ENCODE results near the gene CDR2L.
"Not testable (repeated sequence)": the region's sequence is repeated elsewhere in the genome, so short reads cannot be mapped to it uniquely, and the experiment has no call there.

The CDR2L gene

DNA sequence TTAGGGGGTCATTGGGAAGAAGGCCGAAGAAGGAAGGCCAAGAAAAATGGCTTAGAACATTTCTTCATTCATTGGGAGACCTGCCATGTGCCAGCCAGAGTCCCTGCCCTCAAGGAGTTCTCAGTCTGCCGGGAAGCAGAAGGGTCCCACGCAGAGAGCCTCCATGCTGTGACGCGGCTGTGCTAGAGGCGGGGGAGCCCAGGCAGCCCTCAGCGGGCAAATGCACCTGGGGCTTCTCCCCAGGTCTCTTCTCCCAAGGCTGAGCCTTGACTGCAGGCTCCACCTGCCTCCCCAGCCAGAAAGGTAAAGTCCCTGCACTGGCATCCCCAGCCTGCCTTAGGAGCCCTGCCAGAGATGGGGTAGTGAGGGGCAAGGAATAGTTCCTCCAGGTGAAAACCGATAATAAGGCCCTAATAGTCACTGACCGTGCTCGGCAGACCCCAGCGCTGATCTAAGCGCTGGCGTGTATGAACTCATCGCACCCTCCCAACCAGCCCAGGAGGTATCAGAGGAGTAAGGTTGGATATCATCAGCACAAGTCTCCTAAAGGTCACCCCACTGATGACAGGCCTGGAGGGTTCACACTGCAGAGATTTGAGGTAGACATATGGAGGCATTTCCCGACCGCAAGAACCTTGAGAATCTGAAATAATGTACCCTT is 6.0 kb upstream of the CDR2L start:
- DNase-seq (ENCODE audit: low spot score) = no peak
- FAIRE-seq = no peak

DNA sequence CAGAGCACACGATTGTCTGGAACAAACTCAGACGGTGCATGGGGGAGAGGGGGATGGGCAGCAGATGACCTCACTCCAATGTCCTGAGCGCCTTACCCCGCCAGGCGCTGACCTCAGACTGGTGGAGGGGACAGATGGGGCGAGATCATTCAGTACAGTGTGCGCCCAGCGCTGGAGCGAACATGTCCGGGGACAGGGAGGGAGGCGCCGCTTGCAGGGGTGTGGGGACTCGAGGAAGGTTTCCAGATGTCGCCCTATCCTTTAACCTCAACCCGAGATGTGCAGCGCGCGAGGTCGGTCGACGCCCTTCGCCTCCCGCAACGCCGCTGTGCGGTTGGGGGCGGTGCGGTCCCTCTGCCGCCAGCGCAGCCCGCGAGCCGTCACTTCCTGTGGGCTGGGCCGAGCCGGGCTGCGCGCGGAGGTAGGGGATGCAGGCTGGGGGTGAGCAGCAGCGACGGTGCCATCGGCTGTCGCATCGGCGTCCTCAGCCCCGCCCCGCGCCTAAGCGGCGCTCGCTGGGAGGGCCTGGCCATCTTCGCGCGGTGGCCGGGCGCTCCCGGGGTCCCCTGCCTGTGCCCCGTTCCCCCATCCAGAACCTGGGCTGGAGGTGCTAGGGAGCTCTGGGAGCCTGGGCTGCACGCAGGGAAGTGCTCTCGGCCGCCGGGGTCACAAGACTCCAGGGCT is 5.3 kb upstream of the CDR2L start:
- DNase-seq (ENCODE audit: low spot score) = peak; percentile 69
- FAIRE-seq = no peak

GRCh38 chr17:74982663-74983313 is 4.6 kb upstream of the CDR2L start:
- not testable (repeated sequence) for FAIRE-seq
- DNase-seq (ENCODE audit: low spot score) = peak; percentile 5

DNA sequence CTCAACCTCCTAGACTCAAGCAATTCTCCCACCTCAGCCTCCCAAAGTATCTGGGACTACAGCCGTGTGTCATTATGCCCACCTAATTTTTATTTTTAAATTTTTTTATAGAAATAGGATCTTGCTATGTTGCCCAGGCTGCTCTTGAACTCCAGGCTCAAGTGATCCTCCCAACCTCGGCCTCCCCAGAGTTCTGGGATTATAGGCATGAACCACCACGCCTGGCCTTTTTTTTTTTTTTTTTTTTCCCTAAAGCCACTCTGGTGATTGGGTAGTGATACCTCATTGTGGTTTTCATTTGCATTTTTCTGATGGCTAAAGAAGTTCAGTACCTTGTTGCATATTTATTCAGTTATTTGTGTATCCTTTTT is 1.2 kb upstream of the CDR2L start:
- DNase-seq (ENCODE audit: low spot score) (no peak), FAIRE-seq (no peak)

- FAIRE-seq (no peak), DNase-seq (ENCODE audit: low spot score) (peak; percentile 44)
These were observed 678 bp downstream of the CDR2L start for GRCh38 chr17:74987909-74988711.

DNA sequence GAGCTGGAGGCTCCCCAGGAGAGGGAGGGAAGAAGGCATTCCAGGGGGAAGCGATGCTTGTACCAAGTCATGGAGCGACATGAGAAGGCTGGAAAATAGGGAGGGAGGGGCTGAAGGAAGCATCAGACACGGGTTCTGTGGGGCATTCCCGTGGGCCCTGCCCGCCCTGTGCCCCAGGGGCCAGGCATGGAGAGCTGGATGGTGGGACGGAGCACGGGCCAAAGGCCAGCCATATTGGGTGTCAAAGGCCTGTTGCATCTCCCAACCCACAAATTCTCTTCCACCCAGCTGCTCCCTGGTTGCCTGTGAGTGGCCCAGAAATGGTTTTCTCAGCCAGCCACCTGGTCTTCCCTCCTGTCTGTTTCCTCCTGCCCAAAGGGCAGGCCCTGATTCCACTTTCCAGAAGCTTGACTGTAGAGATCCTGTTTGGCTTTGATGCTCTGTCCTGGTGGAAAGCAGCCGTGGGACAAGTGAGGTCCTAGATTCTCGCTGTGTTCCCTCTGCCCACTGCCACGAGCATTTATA is 3.2 kb downstream of the CDR2L start:
- no peak for DNase-seq (ENCODE audit: low spot score)
- FAIRE-seq = no peak

GRCh38 chr17:74992223-74992622 is 4.8 kb downstream of the CDR2L start:
- FAIRE-seq (no peak), DNase-seq (ENCODE audit: low spot score) (no peak)

DNA sequence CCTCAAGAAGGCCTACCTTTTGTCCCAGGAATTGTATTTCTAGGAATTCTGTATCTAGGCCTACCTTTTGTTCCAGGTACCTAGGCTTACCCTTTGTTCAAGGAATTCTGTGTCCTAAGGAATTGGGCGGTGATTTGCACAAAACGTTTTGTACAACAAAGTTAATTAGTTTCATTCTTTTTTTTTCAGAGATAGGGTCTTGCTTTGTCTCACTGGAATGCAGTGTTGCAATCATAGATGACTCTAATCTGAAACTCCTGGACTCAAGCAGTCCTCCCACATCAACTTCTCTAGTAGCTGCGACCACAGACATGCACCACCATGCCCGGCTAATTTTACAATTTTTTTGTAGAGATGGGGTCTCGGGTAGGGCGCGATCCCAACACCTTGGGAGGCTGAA is 7.0 kb downstream of the CDR2L start:
- DNase-seq (ENCODE audit: low spot score) (no peak), FAIRE-seq (no peak)

GRCh38 chr17:74995847-74996246 is 8.4 kb downstream of the CDR2L start:
- DNase-seq (ENCODE audit: low spot score) (no peak), FAIRE-seq (no peak)

GRCh38 chr17:74998783-74999182 is 11.4 kb downstream of the CDR2L start:
- no peak for FAIRE-seq

DNA sequence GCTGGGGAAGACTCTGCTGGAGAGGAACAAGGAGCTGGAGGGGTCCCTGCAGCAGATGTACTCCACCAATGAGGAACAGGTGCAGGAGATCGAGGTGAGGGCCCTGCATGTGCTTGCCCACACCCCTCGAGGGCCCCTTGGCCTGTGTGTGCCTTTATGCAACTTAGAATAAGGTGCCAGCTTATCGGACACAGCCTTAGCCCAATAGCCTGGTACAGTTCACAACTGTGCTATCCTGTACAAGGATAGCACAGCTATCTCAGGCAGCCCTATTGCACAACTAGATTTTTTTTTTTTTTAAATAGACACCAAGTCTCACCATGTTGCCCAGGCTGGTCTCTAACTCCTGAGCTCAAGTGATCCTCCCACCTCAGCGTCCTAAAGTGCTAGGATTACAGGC is 12.1 kb downstream of the CDR2L start:
- no peak for DNase-seq (ENCODE audit: low spot score)
- no peak for FAIRE-seq

More at GRCh38 chr17:74998783-74999182, 11.4 kb downstream of the CDR2L start:
- no peak for DNase-seq (ENCODE audit: low spot score)

GRCh38 chr17:75001915-75002843 is 14.7 kb downstream of the CDR2L start:
- FAIRE-seq = no peak

DNA sequence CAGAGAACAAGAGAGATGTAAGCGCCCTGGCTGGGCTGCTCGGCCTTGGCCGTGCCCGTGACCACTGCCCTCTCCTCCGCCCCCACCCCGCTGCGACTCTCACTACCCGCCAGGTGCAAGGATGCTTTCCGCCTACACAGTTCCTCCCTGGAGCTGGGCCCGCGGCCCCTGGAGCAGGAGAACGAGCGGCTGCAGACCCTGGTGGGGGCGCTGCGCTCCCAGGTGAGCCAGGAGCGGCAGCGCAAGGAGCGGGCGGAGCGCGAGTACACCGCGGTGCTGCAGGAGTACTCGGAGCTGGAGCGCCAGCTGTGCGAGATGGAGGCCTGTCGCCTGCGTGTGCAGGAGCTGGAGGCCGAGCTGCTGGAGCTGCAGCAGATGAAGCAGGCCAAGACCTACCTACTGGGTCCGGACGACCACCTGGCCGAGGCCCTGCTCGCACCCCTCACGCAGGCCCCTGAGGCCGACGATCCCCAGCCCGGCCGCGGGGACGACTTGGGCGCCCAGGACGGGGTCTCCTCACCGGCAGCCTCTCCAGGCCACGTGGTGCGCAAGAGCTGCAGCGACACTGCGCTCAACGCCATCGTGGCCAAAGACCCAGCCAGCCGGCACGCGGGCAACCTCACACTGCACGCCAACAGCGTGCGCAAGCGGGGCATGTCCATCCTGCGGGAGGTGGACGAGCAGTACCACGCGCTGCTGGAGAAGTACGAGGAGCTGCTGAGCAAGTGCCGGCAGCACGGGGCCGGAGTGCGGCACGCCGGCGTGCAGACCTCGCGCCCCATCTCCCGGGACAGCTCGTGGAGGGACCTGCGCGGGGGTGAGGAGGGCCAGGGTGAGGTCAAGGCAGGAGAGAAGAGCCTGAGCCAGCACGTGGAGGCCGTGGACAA is 15.9 kb downstream of the CDR2L start:
- DNase-seq (ENCODE audit: low spot score) (no peak), FAIRE-seq (no peak)

More at GRCh38 chr17:75001915-75002843, 14.7 kb downstream of the CDR2L start:
- no peak for DNase-seq (ENCODE audit: low spot score)

GRCh38 chr17:75003957-75004355 is 16.5 kb downstream of the CDR2L start:
- no peak for FAIRE-seq

DNA sequence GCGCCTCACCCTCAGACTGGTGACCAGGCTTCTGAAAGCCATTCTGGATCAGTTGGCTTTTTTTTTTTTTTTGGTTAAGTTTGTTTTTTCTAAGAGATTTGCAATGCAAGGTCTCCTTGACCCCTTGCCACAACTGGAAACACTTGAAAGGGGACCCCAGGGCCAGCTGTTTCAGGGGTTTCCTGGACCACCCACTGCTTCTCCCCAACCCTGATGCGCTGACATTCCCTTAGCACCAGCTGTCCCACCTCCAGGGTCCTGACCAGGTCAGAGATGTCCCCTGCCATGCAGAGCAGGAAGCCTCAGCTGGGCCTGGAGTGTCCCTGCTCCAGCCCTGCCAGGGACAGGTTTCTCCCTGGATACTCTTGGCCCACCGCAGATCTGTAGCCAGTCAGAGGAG is 16.9 kb downstream of the CDR2L start:
- DNase-seq (ENCODE audit: low spot score) (no peak), FAIRE-seq (no peak)

More at GRCh38 chr17:75003957-75004355, 16.5 kb downstream of the CDR2L start:
- DNase-seq (ENCODE audit: low spot score) = no peak

DNA sequence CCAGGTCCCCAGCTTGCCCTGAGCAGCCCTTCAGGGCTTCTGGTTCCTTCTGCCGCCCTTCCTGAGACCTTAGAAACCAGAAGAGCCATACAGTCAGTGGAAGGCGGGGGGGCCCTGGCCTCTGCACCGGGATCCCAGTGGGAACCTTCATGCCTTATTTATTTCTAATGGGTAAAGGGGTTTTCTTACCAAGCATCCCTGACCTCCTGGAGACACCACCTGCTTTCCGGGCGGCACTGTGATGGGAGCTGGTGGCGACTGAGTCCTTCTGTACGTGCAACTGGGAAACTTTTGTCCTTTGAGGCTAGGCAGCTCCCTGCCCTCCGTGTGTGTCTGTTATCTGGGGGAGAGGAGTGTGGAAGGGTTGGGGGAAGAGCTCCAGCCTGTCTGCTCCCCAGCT is 17.9 kb downstream of the CDR2L start:
- DNase-seq (ENCODE audit: low spot score) (no peak), FAIRE-seq (no peak)

DNA sequence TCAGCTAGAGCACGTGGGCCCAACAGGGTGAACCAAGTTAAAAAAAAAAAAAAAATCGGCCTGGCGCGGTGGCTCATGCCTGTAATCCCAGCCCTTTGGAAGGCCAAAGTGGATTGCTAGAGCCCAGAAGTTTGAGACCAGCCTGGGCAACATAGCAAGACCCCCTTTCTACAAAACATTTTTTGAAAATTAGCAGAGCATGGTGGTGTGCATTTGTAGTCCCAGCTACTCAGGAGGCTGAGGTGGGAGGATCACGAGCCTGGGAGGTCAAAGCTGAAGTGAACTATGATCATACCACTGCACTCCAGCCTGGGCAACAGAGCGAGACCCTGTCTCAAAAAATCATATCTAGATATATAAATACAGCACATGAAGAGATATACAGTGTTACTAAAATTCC is 18.7 kb downstream of the CDR2L start:
- DNase-seq (ENCODE audit: low spot score); FAIRE-seq: not testable (repeated sequence)

DNA sequence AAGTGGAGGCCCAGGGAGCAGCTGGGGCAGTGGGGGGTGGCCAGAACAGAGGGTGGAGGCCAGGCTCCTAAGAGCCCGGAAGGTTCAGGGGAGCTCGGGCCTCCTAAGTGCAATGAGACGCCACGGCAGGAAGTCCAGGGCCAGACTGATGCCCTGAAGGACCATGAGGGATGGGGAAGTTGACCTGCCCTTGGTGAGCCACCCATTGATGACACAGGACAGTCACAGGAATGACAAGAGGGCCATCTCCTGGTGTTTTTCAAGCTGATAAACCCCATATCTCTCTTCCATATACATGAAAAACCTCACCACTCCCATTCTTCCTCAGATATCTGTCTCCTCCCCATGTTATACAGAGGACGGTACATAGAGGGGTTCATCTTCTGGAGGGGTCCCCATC is 19.2 kb downstream of the CDR2L start:
- FAIRE-seq (no peak), DNase-seq (ENCODE audit: low spot score) (no peak)

DNA sequence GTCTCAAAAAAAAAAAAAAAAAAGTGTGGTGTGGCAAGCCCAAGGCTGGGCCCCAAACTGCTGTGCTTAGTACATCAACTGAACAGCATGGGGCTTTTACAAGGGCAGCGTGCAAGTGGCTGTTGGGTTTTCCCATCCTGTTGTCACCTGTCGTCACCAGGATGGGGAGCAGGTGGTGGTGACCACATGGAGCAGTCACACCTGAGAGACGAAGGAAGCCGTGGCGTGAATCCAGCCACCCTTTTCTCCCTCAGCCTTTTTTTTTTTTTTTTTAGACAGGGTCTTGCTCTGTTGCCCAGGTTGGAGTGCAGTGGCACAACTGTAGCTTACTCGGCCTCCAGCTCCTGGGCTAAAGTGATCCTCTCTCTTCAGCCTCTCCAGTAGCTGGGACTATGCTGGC is 20.9 kb downstream of the CDR2L start:
- FAIRE-seq (no peak), DNase-seq (ENCODE audit: low spot score) (no peak)
